OCI-LY7 (cell line): Measurements from ENCODE around the gene ANKS1B.

Source experiments
- CTCF ChIP-seq: fragments of 200-600 bp; sonication (generic); conservative IDR thresholded peaks from 2 replicates; pipeline ENCODE4 v1.5.1; 2014; ENCODE audit warnings: mild to moderate bottlenecking, antibody characterized with exemption, low read length, moderate library complexity, mixed read lengths
- EZH2phosphoT487 ChIP-seq: fragments of 200-600 bp; sonication (generic); IDR thresholded peaks from 2 replicates; pipeline ENCODE4 v1.6.1; 2018; ENCODE audit warnings: low read depth, borderline replicate concordance, mild to moderate bottlenecking, mixed run types, antibody characterized with exemption, low read length, moderate library complexity, mixed read lengths

GRCh38 chr12:98816720-98817119 lies 1168.0 kb downstream of the ANKS1B start:
- TF ChIP-seq EZH2phosphoT487 (no peak), CTCF (no peak)
